ENCODE data around the gene LGALS9.
"Not testable (repeated sequence)": the region's sequence is repeated elsewhere in the genome, so short reads cannot be mapped to it uniquely, and the experiment has no call there.

Gene LGALS9

DNA sequence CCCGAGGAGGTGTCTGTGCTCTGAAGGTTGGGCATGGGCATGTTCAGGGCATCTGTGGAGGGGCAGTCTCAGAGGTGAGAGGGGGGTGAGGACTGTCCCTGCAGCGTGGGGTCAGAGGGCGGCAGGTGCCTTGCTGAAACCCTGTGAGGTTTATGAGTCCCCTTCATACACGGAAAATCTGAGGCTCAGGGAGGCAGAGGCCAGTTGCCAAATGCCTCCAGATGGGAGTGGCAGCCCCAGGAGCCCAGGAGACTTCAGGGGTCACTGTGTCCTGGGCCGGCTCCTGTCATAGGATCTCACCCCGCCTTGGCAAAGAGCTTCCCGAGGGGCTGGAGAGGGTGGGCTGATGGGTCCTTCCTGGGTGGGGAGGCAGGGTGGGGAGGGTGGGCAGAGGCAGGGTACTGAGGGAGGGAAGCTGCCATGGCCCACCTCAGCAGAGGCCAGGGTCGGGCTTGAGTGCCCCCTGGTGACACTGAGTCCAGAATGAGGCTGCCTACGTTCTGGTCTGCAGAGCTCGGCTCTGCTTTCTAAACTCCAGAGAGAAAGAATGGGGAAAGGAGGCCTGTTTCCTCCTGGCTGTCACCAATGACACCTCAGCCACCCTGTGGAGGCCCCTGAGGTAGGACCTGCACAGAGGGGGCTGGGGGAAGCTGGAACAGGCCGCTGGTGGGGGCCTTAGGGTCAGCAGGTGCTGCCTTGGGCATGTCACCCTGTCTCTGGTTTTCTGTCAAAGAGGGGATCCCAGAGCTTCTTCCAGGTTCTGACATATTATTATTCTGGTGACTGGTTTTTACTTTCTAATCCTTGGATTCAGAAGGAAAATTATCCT is 1.1 kb downstream of the LGALS9 start:
- no peak for DNase-seq

DNA sequence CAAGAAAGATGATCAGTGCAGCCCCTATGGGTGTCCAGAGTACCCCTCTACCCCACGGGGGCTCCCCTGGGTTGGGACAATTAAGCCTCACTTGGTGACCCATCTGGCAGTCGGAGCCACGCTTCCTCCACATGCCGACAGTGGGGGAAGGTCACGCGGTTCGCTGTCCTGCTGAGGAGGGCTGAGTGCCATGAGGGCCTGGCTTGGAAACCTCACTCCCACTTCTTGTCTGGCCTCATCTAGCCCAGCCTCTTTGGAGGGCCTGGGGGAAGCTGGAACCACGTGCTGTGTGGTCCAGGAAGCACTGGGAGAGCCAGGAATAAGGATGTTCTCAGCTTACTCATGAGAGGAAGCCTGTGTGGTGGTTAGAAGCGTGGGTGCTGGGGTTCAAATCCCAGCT is 1.8 kb downstream of the LGALS9 start:
- peak; percentile 84 for DNase-seq

DNA sequence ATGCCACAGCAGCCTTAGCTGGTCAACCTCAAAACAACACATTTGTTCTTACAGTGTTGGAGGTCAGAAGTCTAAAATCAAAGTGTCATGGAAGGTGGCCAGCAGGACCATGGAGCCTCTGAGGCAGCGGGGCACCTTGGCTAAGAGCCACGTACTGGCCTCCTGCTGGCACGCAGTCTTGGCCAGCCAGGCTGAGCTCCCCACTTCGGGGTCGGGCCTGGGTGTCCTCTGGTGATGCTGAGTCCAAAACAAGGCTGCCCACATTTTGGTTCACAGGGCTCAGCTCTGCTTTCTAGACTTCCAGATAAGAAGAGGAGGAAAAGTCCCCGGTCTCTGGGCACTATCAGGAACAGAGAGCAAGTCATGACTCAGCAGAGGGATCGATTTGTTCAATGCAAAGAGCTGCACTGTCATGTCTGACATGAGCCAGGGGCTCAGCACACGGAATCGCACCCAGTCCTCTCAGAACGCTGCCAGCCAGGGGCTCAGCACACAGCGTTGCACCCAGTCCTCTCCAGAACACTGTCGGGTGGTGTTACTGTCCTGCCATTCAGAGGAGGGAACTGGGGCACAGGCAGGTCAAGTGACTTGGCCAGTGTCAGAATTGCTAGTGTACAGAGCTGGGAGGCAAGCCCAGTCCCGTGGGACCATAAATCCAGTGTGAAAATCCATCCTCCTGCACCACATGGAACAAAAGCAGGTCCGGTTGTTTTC is 2.5 kb downstream of the LGALS9 start:
- DNase-seq, result no peak

DNA sequence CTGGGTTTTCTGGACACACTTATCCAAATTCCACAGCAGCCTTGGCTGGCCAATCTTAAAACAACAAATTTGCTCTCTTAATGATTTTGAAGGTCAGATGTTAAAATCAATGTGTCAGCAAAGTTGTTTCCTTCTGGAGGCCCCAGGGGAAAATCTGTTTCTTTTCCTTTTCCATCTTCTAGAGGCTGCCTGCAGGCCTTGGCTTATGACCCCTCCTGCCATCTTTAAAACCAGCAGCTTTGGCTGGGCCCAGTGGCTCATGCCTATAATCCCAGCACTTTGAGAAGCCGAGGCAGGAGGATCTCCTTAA is 3.0 kb downstream of the LGALS9 start:
- DNase-seq, result no peak

DNA sequence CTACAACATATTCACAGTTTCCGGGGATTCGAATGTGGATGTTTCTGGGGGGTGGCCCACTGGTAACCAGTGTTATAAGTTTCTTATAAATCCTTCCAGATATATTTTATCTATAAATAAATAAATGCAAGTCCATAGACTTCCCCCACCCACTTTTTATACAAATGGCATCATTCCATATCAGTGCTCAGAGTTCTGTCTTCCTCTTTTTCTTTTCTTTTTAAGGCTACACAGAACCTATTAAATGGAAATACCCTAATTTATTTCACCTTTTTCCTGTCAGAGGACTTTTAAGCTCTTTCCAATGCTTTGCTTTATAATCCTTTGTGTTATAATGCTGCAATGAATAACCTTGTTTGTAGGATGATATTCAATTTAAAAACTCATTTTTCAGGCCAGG is 3.8 kb downstream of the LGALS9 start:
- no peak for DNase-seq

DNA sequence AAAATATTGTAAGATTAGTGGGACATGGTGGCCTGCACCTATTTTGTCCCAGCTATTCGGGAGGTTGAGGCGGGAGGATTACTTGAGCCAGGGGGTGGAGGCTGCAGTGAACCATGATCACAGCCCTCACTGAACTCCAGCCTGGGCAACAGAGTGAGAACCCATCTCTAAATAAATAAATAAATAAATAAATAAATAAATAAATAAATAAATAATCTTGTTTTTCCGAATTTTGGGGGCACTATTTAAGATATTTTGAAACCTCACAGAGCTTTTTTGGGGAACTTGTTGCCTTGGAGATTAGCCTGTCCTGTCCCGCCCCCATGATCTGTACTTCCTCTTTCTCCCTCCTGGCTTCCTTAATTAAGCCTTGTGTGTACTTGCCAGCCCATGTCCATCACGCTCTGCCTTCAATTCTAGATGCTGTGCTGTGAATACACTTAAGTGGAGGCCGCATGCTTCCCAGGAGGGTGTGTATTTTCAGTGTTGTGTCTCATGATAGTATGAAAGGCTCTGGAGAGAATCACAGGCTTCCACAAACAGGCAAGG is 4.4 kb downstream of the LGALS9 start:
- DNase-seq, result no peak

DNA sequence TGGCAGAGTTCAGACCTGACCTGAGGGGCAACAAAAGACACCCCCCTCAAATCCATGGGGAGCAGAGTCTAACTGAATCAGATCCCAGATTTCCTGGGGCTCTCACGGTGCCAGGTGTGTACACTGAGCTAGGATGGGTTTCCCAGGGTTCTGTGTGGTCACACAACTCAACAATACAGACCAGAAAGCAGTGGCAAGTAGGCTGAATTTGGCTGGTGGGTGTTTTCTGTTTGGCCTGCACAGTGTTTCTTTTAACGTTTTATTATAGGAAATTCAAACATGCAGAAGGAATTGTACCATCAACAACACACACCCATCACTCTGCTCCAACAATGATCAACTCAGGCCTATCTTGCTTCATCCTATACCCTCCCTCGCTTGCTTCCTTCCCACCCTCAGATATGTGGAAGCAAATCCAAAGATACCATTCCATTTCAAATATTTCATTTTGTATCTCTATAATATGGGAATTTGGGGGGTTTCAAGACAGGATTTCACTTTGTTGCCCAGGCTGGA is 5.1 kb downstream of the LGALS9 start:
- DNase-seq, result not testable (repeated sequence)

DNA sequence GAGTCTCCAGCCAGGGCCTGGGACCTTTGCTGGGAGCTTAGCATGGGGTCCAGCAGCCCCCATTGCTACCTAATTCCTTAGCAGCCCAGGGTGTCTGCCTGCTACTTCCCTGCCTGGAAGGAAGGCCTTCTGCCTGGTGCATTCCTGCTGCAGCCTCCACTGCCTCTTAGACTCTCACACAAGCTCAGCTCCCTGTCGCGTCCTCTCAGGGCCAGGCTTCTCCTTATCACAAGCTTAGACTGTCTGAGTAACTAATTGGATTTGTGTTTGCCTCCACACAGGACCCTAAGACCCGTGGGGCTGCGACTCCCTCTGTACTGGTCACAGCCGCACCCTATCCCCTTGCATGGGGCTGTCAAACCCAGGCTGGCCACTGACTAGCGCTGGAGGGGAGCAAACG is 6.8 kb downstream of the LGALS9 start:
- DNase-seq, result not testable (repeated sequence)

DNA sequence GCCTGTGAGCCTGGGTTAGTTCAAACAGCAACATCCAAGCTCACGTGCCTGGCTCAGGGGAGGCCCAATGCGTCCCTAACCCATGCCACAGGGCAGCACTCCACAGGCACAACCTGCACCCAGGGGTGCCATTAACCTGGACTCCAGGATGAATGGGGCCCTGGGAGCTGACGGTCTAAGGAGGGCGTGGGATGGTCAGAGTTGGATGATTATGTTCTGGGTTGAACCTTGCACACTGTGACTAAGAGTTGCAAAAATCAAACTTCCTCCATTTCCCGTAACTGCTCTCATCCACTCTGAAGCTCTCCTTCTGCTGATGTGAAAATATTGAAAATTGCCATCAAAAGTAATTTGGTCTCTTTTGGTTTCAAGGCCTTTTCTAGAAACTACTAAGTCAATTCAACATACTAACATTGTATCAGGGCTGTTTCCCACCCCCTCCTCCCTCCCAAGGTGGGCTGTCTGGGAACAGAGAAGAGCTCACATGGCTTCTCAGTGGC is 7.5 kb downstream of the LGALS9 start:
- not testable (repeated sequence) for DNase-seq

DNA sequence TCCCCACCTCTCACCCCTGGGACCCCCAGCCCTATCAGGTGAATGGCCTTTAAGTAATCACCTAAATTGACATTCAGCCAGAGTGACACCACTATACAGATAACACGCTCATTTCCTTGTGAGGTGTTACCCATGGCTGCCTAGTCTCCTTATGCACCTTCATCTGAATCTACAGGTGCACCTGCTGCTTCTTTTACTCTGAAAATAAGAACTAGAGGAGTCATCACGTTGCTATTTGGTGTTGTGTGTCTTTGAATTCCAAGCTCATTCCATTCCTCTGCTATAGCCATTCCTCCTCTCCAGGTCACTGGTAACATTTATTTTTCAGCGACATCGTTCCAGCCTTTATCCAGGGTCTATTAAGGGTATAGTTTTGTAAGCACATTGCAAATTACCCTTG is 9.8 kb downstream of the LGALS9 start:
- no peak for DNase-seq

DNA sequence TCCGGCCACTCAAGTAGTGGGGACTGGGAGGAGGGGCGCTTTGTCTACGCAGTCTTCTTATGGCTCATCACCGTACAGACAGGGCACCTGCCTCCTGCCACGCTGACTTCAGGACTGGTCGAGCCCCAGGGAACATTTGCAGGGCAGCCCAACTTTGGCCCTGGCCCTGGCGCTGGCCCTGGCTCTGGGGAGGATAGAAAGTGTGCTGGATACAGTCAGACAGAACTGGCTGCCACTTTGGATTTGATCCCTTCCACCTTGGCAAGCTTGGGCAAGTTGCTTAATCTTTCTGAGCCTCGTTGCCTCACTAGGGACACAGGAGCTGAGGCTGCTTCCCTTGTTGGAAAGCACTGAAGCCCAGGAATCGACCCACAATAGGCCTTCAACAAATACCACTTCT is 13.6 kb downstream of the LGALS9 start:
- DNase-seq, result no peak

DNA sequence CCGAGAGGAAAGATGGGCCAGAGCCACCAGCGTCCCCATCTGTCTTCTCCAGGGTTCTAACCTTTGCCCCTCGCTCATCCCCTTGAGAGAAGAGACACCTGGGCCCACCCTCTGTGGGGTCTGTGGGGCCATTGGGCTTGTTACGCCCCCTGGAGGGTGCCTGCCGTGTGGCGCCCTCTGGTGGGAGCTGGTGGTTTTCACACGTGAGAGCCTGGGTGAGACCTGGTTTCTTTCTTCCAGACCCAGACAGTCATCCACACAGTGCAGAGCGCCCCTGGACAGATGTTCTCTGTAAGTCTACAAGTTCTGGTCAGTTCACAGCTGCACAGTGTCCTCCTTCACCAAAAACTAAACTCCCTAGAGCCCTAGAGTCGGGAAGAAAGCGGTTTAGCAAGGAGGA is 14.6 kb downstream of the LGALS9 start:
- DNase-seq, result not testable (repeated sequence)

DNA sequence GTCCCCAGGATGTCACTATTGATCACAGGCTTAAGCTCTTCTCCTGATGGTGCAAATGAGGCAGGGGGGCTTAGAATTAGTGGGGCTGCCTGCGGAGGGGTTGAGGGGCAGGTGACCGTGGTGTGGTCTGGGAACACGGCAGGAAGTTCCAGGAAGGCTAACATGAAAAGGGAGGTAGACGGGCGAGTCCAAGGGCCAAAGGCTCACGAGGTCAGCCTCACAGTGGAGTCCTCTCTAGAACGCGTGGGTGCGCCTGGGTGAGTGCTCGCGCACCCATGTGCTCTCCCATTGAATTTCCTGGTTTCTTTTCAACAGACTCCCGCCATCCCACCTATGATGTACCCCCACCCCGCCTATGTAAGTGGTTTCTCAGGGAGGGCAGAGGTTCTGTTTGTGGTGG is 15.2 kb downstream of the LGALS9 start:
- DNase-seq, result no peak

DNA sequence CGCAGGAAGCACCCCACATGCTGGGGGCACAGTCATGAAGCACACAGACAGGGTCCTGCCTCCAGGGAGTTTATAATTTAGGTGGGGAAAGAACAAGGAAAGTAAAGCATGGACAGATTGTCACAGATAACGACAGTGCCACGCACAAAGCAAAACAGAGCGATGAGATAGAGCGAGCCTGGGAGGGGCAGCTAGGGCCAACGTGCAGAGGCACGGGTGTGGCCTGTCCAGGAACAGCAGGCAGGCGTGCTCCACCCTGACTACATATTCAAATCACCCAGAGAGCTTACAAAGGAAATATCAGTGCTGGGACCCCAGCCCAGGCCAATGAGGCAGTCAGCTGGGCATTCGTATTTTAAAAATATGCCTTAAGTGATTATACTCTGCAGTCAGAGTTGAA is 16.8 kb downstream of the LGALS9 start:
- no peak for DNase-seq

DNA sequence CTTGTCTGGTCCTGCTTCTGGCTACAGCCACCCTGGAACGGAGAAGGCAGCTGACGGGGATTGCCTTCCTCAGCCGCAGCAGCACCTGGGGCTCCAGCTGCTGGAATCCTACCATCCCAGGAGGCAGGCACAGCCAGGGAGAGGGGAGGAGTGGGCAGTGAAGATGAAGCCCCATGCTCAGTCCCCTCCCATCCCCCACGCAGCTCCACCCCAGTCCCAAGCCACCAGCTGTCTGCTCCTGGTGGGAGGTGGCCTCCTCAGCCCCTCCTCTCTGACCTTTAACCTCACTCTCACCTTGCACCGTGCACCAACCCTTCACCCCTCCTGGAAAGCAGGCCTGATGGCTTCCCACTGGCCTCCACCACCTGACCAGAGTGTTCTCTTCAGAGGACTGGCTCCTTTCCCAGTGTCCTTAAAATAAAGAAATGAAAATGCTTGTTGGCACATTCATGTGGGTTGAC is 18.2 kb downstream of the LGALS9 start:
- DNase-seq, result not testable (repeated sequence)

DNA sequence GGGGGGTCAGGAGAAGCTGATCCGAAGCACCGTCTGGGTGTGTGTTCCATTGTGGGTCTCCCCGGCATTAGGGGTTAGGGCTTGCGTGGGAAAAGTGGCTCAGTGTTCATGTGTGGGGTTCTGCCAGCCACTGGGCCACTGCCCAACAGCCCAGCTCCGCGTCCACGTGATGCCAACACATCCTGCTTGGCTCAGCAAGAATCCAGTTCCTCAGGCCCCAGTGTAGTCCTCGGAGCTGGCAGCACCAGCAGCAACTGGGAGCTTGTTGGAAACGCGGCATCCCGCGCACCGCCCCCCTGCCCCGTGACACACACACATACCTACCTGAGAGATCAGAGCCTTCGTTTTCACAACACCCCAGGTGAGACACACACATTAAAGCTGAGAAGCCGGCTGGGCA is 18.9 kb downstream of the LGALS9 start:
- no peak for DNase-seq

DNA sequence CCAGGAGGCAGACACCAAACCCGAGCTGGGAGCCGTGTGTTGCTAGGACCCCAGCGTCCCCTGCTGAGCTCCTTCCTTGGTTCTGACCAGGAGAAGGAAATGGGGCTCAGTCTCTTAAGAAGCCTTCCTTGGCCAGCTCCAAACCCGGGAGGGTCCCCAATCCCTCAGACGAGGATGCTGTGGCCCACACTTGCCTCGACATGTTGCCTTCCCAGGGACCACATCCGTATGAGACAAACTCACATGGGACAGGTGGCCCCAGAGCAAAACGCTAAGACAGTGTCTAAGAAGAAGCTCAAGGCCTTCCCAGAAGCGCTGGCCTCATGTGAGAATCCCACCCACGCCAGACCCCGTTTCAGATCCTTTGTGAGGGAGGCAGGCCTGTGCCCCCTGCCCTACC is 19.8 kb downstream of the LGALS9 start:
- DNase-seq, result no peak

DNA sequence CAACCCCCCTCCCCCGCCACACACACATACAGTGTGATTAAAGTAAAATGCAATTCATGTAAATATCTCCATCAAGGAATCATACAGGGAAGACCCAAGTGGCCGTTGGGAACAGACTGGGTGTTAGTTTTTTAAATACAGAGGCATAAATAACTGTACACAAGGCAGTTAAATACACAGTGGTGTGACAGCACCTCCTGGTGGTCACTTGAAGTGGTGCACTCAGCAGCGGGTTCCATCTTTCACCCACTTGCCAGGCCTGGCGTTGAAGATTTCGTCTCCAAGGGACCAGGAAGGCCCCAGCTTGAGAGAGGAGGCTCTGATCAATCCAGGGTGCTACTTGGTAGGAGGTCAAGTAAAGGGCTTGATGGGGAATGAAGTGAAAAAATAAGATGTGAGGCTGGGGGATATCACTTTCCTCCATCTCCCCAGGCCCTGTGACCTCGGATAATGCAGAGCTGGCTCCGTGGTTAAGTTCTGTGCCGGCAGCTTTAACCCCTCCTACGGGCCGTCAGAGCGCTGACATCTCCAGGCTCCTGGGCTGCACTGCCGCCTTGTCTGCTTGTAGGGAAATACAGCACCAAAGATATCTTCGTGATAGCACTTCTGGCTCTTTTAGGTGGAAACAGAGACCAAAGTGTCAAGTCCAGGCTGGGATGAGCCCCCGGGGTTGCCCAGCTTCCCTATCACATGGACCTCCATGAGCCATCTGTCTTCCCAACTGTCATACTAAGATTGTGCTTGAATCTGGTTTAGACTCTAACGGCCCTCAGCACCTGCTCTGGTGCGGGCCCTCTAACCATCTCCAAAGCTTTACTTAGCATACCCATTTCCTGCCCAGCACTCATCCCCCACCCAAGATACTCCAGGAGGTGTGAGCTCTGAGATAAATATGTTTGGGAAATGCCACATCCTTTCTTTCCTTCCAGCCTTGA is 20.7 kb downstream of the LGALS9 start:
- DNase-seq, result peak; percentile 51

DNA sequence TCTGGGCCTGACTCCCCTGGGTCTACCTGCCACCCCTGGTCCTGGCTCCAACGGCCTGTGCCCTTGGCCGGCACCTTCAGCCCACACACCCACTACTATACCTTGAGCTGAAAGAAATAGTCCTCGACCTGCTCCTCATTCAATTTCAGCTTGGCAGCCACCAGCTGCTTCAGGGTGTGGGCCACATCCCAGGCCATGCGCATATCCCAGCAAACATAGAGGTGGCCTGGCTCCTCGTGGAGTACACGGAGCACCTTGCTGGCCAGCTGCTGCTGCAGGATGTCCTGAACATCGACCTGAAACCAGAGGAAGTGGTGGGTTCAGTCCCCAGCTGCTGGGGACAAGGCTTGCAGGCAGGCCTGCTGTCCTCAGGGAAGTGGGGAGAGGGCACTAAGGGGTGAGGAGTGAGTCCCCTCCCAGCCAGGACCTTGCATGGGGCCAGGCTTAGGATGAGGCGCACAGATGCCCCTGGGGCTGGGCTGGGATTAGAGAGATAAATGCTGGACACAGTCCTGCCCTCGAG is 22.5 kb downstream of the LGALS9 start:
- DNase-seq, result not testable (repeated sequence)

DNA sequence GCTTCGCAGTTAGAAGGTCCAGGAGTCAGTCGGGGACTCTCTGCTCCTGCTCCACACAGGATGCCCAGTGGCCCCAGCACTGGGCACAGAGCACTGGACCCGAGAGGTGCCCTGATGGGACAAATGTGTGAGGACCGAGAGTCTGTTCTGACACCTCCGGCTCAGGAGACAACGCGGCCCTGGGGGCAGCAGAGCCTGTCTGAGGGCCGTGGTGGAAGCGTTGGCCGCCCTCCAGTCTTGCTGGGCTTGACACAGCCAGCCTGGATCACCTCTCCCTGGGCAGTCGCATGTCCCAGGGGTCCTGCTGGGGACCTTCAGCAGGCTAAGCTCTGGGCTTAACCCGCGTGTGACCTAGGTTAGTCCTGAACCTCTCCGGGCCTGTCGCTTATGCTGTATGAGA is 23.1 kb downstream of the LGALS9 start:
- no peak for DNase-seq

DNA sequence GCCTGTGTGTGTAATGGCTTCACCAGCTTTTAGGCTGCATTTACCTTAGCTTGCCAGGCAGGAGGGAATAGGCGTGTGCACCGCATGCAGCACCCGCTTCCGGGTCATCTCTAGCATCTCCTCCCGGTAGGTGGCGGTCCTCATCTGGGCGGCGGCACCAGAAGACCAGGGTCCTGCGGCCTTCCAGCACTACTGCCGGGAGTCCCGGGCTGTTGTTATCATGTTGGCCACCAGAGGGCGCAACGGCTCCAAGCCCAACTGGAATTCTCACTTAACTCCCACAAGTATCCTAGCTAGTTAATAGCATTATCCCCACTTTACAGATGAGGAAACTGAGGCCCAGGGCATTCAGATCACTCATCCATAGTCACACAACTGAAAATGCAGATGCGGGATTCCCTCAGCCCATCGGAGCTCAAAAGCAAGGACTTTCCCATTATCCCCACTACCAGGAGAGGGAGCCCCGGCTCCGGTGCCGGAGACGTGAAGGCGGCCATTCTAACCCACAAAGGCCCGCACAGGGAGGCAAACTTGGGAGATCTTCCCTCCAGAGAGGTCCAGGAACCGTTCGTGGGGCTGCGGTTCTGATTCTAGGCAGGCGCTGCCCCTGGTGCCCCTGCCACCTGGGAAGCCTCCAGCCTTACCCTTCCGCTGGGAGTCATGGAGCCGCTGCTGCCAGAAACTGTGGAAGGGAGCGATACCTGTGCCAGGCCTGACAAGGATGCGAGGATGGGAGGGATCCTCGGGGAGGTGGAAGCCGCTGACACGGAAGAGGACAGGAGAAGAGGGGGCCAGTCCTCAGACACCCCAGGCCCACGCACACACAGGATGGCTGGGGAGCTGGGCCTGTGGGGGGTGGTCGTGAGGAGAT is 23.9 kb downstream of the LGALS9 start:
- DNase-seq, result peak; percentile 64
